Amniotic stem cell (primary cell): ENCODE data around the gene CYP2D6.

Source experiments
- DNase-seq: peaks from one replicate; lab custom pipeline; 2025; lab: John Stamatoyannopoulos, UW

CYP2D6 gene

GRCh38 chr22:42084874-42085273 is 45.7 kb downstream of the CYP2D6 start:
- DNase-seq = no peak

DNA sequence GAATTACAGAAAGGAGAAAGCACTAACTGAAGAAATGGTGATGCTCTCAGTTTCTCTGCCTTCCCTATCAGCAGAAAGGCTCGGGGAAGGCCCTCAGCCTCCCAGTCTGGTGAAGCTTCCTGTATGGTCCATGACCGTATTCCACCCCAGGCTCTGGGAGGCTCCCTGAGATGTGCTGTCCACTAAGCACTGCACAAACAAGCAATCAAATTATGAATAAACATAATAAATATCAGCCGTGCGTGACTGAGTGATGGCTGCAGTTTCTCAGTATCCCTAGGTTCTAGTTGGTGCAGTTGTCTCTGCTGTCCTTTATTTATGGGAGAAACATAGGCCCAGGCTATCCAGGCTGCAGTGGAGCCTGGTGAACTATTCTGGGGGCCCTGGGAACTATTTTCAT is 47.5 kb downstream of the CYP2D6 start:
- DNase-seq = no peak

DNA sequence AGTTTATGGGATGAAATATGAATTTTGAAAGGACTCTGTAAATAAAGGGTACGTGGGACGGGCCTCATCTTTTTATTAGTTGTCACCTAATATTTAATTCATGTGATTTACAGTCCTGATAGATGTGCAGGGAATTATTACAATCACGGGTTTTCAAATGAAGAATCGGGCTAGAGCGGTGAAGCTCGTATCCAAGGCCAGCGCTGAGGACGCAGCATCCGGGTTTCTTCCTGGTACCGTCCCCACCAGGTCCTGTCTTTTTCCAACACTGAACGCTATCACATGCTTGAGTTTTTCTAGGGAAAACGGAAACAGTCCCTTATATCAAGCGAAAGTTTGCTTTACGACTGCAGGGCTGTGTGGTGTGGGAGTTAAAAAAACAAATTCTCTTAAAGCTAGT is 50.3 kb downstream of the CYP2D6 start:
- DNase-seq = peak; percentile 5

GRCh38 chr22:42079319-42080251 is 51.0 kb downstream of the CYP2D6 start, which contains the start of gene SMDT1:
Gene SMDT1, plus strand, starts transcription at chr22:42079700. Its CDS starts 69 bp downstream, at chr22:42079769.
- peak; percentile 95 for DNase-seq

DNA sequence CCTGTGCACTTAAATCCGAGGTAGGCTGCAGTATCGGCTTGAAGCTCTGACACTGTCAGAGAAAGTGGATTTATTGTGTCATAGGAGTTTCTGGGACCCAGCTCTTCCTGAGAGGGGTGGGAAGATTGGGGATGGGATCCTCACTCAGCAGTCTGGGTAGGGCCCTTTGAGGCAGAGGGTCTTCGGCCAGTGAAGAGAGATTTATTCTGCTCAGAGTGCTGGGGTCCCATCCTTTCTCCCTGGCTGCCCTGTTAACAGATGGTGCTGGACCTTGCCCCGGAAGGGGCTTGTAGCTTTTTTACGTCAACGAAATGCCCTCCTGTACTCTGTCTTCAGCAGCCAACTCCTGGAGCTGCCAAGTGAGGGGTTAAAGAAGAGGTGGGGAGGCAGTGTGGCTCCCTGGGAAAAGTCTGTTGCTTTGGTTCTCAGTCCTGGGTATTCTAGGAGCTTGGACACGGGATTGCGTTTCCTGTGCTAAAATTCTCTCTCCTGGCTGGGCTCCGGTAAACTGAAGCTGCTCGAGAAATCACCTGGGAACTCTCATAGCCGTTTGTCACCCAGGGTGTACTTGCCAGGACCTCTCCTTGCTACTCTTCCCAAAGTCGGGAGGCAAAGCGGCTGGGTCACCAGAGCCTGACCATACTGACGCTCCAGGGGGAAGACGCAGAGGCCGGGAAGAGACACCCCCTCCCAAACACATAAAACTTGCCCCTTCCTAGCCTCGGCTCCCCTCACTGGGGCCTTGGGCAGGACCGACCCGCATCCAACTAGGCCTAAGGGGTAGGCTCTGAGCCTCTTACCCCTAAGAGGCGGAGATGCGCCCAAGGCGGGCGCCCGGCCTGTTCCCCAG is 51.9 kb downstream of the CYP2D6 start:
- DNase-seq = no peak

DNA sequence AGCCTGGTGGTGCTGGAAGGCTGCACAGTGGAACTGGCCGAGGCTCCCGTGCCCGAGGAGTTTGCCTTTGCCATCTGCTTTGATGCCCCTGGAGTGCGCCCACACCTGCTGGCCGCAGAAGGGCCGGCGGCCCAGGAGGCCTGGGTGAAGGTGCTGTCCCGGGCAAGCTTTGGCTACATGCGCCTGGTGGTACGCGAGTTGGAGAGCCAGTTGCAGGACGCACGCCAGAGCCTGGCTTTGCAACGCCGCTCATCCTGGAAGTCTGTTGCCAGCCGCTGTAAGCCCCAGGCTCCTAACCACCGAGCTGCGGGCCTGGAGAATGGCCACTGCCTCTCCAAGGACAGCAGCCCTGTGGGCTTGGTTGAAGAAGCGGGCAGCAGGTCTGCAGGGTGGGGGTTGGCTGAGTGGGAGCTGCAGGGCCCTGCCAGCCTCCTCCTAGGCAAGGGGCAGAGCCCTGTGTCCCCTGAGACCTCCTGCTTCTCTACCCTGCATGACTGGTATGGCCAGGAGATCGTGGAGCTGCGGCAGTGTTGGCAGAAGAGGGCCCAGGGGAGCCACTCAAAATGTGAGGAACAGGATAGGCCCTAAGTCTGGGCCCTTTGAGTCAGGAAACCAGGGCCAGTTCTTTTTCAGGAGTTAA is 53.0 kb downstream of the CYP2D6 start:
- no peak for DNase-seq

DNA sequence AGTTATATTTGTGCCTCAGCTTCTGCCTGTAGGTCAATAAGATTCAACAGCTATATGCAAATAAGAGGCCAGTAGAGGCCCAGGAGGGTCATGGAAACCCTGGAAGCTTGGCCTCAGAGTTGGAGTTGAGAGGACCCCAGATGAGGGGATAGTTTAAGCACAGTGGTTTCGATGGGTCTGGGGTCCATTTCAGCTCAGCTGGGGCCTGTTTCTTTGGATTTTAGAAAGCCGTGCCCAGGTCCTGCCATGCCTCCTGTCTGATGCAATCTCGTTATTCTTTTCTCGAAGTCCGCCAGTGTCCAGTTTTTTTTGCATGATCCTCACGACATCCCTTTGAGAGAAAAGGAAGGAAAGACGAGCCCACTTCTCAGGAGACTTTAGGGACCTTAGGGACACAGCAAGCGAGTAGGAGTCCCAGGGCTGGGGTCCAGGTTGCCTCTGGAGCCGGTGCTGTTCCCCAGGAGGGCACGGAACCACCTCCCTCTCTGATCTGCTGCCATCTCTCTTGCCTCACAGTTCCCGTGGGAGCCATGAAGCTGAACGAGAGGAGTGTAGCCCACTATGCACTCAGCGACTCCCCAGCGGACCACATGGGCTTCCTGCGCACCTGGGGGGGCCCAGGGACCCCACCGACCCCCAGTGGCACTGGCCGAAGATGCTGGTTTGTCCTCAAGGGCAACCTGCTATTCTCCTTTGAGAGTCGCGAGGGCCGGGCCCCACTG is 53.7 kb downstream of the CYP2D6 start:
- no peak for DNase-seq
